ENCODE results near the gene VASH1.

DNA sequence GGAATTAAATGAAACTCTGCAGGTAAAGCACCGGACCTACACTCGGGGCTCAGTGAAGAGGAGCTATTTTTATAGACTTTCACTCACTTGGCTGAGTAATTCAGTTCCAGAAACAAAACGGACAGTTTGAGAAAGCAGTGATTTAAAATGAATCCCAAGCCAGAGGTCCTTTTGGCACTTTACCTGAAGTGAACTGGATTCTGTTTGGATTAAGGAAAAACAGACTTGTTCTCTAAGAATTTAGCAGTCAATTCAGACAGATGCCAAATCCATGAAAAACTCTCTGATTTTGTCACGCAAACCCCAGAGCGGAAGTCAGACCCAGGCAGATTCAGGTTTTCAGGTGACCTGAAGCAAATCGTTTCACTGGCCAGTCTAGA lies 4.9 kb upstream of the VASH1 start:
- TF ChIP-seq, protein P1, sequence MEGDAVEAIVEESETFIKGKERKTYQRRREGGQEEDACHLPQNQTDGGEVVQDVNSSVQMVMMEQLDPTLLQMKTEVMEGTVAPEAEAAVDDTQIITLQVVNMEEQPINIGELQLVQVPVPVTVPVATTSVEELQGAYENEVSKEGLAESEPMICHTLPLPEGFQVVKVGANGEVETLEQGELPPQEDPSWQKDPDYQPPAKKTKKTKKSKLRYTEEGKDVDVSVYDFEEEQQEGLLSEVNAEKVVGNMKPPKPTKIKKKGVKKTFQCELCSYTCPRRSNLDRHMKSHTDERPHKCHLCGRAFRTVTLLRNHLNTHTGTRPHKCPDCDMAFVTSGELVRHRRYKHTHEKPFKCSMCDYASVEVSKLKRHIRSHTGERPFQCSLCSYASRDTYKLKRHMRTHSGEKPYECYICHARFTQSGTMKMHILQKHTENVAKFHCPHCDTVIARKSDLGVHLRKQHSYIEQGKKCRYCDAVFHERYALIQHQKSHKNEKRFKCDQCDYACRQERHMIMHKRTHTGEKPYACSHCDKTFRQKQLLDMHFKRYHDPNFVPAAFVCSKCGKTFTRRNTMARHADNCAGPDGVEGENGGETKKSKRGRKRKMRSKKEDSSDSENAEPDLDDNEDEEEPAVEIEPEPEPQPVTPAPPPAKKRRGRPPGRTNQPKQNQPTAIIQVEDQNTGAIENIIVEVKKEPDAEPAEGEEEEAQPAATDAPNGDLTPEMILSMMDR (conservative IDR thresholded peaks at IDR 0.05; ENCODE audit: low read depth in 2 of 2) = no peak
- TF ChIP-seq EZH2 (IDR thresholded peaks at IDR 0.05; ENCODE audit: low read depth, unreplicated experiment) = no peak
- no peak for TF ChIP-seq JUNB (IDR thresholded peaks at IDR 0.05; ENCODE audit: unreplicated experiment)
- TF ChIP-seq, protein P2, sequence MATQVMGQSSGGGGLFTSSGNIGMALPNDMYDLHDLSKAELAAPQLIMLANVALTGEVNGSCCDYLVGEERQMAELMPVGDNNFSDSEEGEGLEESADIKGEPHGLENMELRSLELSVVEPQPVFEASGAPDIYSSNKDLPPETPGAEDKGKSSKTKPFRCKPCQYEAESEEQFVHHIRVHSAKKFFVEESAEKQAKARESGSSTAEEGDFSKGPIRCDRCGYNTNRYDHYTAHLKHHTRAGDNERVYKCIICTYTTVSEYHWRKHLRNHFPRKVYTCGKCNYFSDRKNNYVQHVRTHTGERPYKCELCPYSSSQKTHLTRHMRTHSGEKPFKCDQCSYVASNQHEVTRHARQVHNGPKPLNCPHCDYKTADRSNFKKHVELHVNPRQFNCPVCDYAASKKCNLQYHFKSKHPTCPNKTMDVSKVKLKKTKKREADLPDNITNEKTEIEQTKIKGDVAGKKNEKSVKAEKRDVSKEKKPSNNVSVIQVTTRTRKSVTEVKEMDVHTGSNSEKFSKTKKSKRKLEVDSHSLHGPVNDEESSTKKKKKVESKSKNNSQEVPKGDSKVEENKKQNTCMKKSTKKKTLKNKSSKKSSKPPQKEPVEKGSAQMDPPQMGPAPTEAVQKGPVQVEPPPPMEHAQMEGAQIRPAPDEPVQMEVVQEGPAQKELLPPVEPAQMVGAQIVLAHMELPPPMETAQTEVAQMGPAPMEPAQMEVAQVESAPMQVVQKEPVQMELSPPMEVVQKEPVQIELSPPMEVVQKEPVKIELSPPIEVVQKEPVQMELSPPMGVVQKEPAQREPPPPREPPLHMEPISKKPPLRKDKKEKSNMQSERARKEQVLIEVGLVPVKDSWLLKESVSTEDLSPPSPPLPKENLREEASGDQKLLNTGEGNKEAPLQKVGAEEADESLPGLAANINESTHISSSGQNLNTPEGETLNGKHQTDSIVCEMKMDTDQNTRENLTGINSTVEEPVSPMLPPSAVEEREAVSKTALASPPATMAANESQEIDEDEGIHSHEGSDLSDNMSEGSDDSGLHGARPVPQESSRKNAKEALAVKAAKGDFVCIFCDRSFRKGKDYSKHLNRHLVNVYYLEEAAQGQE (IDR thresholded peaks at IDR 0.05; ENCODE audit: unreplicated experiment) = no peak
- no peak for TF ChIP-seq POLR2AphosphoS5 (IDR thresholded peaks at IDR 0.05; ENCODE audit: low read depth)
- no peak for TF ChIP-seq ETS1 (IDR thresholded peaks at IDR 0.05)
- no peak for TF ChIP-seq STAT1 (IDR thresholded peaks at IDR 0.05; ENCODE audit: unreplicated experiment)
- no peak for TF ChIP-seq EZH2phosphoT487 (IDR thresholded peaks at IDR 0.05; ENCODE audit: unreplicated experiment)
